ENCODE measurements around the gene ACACB.

- TF ChIP-seq EZH2 (IDR thresholded peaks at IDR 0.05; ENCODE audit: borderline replicate concordance, insufficient read depth, low read length, poor library complexity, severe bottlenecking) (no peak), TAF1 (IDR thresholded peaks at IDR 0.05; ENCODE audit: low read depth) (no peak), POLR2AphosphoS5 (IDR thresholded peaks at IDR 0.05) (no peak), CTCF (IDR thresholded peaks at IDR 0.05; ENCODE audit: poor library complexity, severe bottlenecking) (no peak)
Measured at GRCh38 chr12:109125791-109126190, 9.4 kb downstream of the ACACB start.

Data from neural cell (in vitro differentiated cells).